SK-N-MC (cell line): ENCODE measurements around the gene CATSPERZ.

Experiments used
- EZH2 ChIP-seq: fragments of 200-600 bp; sonication (generic); IDR thresholded peaks from one replicate; pipeline ENCODE4 v1.6.1; 2017; ENCODE audit warnings: antibody characterized with exemption
- FOXP2 ChIP-seq: optimal IDR thresholded peaks from 2 replicates; pipeline ENCODE3; 2011; ENCODE audit warnings: mild to moderate bottlenecking, moderate library complexity; ENCODE audit not compliant: insufficient read depth; ENCODE audit errors: extremely low read length, control extremely low read depth
- POLR2AphosphoS5 ChIP-seq: IDR thresholded peaks from 2 replicates; pipeline ENCODE4 v1.6.1; 2012; ENCODE audit warnings: mild to moderate bottlenecking, low read depth, low read length, borderline replicate concordance

DNA sequence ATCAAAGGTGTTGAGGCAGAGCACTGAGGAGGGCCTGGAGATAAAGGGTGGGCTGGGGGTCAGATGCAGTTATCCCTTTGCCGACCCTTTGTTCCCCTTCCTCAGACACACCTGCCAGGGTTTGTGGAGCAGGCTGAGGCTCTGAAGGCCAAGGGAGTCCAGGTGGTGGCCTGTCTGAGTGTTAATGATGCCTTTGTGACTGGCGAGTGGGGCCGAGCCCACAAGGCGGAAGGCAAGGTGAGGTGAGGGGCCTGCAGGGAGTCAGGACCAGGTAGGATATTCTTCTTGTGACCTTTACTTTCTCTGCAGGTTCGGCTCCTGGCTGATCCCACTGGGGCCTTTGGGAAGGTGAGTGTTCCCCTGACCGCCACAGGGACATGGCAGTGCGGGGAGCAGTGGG lies 20.4 kb downstream of the CATSPERZ start:
- TF ChIP-seq POLR2AphosphoS5 (no peak), EZH2 (no peak), FOXP2 (no peak)
